IPS DF 4.7 (cell line): ENCODE results near the gene A1CF.

Experiments
- DNase-seq: peaks from one replicate; pipeline ENCODE4 v3.0.0-alpha.2; 2013; ENCODE audit warnings: low spot score; ENCODE audit errors: extremely low read depth

Gene A1CF

GRCh38 chr10:50862719-50863118 is 22.7 kb downstream of the A1CF start:
- DNase-seq = no peak

GRCh38 chr10:50861370-50861769 is 24.1 kb downstream of the A1CF start:
- no peak for DNase-seq

DNA sequence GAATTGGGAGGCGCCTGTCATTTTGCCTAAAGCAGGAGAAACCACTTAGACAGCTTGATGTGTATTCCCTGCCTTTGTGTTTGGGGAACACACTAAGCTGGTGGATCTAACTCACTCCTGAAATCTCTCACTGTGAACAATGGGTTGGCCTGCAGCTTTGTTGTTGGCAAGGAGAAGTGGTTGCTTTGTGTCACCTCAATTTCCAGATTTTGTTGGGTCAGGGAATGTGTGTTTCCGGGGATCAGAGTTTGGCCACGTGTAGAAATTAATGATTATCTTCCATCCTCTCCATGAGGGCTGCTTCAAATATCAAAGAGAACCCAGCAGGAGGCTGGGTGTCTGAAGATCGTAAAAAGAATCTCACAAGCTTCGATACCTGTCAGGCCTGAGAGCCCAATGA is 27.8 kb downstream of the A1CF start:
- DNase-seq = no peak

- no peak for DNase-seq
These were observed 30.0 kb downstream of the A1CF start for GRCh38 chr10:50855461-50855860.

GRCh38 chr10:50855015-50855414 is 30.4 kb downstream of the A1CF start:
- DNase-seq = no peak

GRCh38 chr10:50853557-50853956 is 31.9 kb downstream of the A1CF start:
- DNase-seq = no peak

DNA sequence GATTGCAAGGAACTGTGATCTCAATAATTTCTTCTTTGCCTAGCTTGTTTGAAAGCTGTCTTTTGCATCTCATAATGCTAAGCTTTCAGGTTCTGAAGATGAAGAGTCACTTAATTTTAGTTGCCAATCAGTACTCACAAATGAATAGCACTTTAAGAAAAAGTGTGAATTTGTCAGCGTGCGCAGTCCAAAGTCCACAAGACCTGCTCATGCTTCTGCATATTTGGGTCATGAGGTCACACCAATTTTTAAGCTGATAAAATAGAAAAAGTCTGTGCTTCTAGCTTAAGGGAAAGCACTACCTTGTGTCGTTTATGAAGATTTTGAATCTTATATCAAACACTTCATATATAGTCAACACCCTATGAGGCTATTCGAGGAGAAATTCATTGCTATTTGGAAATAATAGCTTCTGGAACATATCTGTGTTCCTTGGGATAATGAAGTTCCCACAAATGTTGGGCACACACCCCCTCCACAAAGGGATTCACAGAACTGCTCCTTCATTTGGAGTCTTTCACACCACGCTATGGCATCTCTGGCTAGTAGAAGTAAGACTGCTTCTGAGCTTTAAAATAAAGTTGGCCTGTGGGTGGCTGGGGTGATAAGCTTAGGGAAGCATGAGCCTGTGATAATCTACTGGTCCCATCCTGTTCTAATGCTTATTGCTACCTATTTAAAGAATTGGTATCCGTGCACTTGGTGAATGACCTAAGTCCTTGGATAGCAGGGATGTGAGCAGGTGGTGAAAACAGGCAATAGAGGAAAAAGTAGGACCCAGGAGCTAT is 33.3 kb downstream of the A1CF start:
- no peak for DNase-seq

- no peak for DNase-seq
These were observed 34.7 kb downstream of the A1CF start for GRCh38 chr10:50850578-50851230.

GRCh38 chr10:50846753-50847152 is 38.7 kb downstream of the A1CF start:
- DNase-seq = no peak

DNA sequence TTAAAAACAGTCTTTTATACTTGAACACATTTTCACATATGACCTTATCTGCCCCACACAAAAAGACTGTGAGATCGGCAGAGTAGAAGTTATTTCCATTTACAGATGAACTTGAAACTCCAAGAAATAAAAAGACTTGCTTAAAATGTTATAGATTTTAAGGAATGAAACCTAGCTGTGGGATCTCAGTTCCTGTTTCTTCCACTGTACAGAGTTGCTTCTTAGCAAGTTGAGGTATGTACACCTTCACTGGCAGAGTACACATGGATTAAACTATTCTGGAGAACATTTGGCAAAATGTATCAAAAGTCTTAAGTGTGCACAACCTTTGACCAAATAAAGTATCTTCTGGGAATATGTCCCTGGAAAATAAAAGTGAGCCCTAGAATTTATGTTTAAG is 48.3 kb downstream of the A1CF start:
- no peak for DNase-seq

DNA sequence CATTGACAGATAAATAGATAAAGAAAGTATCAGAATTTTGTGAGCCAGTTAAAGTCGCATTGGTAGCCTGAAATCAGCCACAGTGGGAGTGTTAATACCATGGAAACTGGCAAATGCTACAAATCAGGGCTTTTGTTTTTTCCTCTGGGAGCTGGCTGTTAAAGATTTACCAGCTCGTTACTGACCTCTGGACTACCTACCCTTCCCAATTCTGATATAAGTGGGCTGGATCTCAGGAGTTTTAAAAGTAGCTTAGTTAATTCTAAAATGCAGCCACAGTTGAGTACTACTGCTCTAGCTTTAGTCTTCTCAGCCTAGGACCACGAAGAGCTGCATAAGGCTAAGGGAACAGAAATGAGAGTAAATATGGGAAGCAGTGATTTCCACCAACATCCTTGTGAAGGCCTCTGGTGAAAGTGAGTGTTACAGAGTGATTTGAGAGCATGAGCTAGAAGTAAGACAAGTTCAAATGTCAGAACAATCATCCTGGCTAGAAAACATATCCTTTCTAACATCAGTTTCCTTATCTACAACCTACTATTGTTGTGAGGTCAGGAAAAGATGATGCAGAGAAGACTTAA is 53.2 kb downstream of the A1CF start:
- no peak for DNase-seq

GRCh38 chr10:50830066-50830465 is 55.4 kb downstream of the A1CF start:
- no peak for DNase-seq

GRCh38 chr10:50824782-50825181 is 60.6 kb downstream of the A1CF start:
- DNase-seq = no peak

GRCh38 chr10:50823789-50824188 is 61.6 kb downstream of the A1CF start:
- DNase-seq = no peak

- no peak for DNase-seq
These were observed 75.8 kb downstream of the A1CF start for GRCh38 chr10:50809596-50809995.

- DNase-seq = no peak
These were observed 77.3 kb downstream of the A1CF start for GRCh38 chr10:50807851-50808776.

DNA sequence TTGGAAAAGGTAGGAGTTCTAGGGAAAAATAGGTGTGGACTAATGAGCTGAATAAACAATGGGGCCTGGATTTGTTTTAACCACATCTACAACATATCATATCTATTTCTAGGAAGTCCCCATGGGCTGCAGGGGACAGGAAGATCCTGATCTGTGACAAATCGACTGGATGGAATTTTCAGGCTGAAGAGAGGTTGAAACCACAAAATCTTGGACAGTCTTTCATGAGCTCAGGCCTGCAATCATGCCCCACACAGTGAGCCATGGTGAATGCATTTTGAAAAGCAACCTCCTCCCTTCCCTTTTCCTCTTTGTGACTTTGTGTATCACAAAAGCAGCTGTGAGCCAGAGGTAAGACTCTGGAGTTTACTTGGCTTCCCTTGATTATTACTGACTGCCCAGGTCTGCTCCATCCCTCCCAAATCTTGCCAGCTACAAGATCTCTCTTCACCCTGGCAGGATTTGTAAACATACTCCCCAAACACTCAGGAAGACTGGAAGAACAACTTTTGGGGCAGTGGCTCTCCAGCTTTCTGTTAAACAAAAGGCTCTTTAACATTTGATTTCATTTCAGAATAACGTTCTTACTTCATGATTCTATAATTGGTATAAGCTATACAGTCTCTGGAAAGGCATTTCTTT is 79.3 kb downstream of the A1CF start:
- DNase-seq = no peak

DNA sequence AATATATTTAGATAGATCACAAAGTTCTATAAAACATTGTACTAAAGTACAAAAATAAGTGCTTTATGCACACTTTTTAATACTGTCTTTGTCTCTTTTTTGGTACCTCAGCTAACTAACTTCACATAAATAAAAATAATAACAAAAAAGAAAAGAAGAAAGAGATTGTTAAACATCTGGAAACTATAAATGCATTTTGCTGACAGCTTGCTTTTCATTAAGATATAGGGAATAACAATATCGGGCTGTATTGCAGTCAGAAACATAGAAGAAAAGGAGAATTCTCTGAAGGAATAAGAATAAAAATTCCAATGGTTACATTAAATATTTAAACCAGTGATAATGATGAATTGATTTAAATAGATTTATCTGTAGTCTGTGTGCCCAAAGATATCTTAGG is 85.8 kb downstream of the A1CF start:
- DNase-seq = no peak

DNA sequence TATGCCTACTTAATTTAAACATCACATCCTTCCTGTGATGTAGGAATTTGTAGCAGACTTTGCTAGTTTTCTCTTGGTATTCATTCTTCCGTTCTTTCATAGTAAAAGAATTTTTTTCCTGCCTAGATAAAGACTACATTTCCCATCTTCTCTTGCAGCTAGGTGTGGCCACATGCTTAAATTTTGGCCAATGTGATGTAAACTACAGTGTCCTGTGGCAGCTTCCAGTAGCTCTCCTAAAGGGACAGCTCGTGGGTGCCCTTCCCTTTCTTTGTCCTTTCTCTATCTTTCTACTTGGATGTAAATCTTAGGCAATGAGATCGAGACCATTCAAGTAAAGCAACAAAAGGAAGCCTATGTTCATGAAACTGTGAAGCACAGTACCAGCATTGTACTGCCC is 87.1 kb downstream of the A1CF start:
- DNase-seq = no peak

DNA sequence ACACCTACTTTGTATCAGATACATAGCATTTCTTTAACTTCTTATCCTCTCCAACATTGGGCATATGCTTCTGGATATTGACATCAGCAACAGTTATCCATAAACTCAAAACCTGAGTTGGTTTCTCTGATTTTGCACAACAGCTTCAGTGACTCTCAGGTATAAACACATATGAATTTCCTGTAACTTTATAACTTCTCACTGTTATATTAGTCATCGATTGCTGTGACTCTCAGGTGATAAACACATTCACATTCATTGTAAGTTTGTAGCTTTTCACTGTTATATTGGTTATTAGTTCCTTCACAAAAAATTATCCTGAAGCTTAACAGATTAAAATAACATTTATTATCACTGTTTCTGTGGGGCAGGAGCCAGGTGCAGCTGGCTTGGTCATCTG is 88.7 kb downstream of the A1CF start:
- no peak for DNase-seq

DNA sequence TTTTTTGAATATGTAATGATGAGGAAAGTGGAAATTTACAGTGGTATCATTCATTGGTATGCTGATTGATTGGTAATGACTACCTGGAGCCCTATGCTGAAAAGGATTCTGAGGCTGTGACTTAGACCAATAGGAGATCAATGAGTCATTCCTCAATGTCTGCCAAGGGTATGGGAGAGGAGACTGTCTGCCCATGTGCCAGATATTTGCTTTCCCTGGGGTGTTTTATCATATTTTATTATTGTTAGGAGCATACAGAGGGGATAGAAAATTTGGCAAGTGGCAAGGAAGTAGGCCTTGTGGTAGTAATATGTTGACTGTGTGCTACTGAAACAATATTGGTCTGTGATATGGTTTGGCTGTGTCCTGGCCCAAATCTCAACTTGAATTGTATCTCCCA is 90.9 kb downstream of the A1CF start:
- DNase-seq = no peak
